SHP77 treated with DMSO at 0.1 percent for 48 hours (cell line): ENCODE results near the gene LSM6.

Experiments
- DNase-seq: peaks from one replicate; lab custom pipeline; 2025; lab: John Stamatoyannopoulos, UW

LSM6 gene

GRCh38 chr4:146175541-146176453, at the start of gene LSM6:
Gene LSM6, plus strand, starts transcription at chr4:146175718. Its CDS starts 7,204 bp downstream, at chr4:146182922.
- peak; percentile 66 for DNase-seq

DNA sequence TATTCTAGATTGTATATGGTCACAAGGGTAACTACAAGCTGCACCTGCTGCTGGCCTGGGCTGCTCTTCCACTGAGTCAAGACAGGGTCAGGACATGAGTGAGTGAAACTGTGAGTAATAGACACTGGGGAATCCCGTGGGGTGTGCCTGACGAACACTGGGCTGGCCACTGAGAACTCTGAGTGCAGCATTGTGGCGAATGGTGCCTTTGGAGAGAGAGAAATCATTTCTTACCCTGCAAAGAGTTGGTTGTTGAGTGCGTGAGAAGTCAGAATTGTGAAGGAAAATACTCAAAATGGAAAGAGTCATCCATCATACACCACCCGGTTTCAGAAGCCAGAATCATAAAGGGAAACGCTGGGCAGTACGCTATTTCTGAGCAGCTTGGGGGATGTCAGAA, 43.1 kb upstream of the LSM6 start:
- DNase-seq = no peak

DNA sequence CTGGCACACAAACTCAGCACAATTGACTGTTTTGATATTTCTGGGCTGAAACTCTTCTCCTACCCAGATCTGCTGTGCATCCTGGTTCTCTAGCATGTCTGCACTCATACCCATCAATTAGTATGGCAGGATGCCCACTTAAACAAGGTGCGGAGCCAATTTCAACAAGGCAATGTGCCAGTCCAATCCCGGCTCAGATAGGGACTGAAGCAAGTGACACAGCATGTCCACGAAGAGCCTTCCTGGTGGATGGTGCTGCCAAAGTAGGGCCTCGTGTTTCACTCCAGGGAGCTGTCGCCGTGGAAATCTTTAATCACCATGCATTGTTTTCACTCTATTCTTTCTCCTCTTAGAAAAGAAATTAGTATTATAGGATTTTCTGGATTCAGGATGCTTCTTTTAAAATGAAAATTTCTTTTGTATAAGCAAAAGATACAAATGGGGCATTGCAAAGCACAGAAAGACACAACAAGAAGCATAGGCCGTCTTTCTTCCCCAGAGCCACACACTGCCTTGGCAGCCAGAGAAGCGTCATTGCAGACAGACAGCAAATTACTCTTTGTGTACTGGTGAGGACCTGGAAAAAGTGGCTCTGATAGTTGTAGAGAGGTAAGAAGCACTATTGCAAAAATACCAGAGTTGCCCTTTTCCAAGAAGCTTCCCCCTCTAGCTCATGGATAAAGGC, 40.6 kb upstream of the LSM6 start:
- DNase-seq = peak; percentile 54

DNA sequence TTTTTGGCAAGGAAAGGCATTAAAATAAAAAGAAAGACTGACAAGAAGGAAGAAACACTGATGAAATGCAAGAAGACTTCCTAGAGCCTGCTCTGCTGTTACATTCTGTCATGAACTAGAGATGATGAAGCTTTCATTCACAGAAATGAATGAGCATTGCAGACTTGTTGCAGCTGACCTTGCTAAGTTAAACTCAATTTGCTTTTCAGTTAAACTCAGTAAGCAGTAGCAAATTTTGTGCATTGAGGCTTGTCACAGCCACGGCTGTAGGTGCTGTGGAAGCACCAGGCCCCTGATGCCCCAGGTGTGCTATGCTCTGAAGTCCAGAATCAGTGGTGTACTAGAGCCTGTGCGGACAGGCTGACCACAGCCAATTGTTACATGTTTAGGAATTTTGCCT, 39.6 kb upstream of the LSM6 start:
- DNase-seq = no peak

- no peak for DNase-seq
These were observed 32.8 kb upstream of the LSM6 start for GRCh38 chr4:146142768-146143167.

GRCh38 chr4:146143888-146144287, 31.6 kb upstream of the LSM6 start:
- DNase-seq = no peak

DNA sequence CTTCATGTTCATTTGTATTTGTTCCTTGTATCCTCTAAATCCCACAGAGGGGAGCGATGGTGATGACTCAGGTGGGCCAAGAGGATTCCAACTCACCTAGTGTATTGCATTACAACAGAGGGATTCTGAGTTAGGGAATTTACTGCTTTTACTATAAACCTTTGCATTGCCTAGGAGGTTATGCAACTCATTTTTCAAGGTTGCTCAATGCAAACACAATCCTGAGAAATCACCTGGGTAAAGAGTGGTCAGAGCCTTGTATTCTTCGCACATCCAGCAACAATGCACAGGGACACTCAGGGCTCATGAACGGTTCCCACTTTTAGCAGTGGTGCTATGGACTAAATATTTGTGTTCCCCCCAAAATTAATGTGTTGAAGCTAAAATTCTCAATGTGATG, 28.6 kb upstream of the LSM6 start:
- no peak for DNase-seq

- DNase-seq = no peak
These were observed 27.5 kb upstream of the LSM6 start for GRCh38 chr4:146148021-146148420.

- DNase-seq = no peak
These were observed 21.5 kb upstream of the LSM6 start for GRCh38 chr4:146154057-146154456.

- DNase-seq = no peak
These were observed 20.3 kb upstream of the LSM6 start for GRCh38 chr4:146155152-146155724.

- DNase-seq = no peak
These were observed 17.3 kb upstream of the LSM6 start for GRCh38 chr4:146158036-146158745.

DNA sequence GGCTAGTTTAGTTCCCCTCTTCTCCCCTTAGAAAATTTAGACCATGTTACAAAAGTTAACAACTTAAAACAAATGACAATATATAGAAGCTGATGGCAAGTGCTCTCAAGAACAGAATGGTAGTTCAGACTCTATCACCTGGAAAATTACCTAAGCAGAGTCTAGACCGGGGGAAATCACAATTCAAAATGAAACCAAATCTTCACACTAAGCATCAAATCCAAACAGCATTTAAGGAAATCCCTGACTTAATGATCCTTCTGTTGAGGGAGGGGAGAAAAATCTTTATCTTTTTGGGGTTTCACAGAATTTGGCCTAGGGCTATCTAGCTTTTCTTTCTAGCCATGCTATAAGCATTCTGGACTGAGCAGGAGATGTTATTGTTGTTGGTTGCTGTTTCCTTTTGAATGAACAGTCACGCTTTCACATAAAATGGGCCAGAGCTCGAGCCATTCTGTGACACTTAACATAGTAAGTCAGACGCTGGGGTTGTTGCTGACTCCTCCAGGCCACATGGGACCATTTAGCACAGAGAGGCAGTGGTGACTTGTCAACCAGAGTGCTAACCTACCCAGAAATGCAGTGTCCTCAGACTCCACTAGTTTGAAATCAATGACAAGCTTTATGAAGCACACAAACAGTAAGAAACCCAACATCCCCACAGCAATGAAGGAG, 16.0 kb upstream of the LSM6 start:
- no peak for DNase-seq

- no peak for DNase-seq
These were observed 14.3 kb upstream of the LSM6 start for GRCh38 chr4:146161243-146161642.

- DNase-seq = no peak
These were observed 10.3 kb upstream of the LSM6 start for GRCh38 chr4:146165221-146165620.

- no peak for DNase-seq
These were observed 9.7 kb upstream of the LSM6 start for GRCh38 chr4:146165840-146166239.

DNA sequence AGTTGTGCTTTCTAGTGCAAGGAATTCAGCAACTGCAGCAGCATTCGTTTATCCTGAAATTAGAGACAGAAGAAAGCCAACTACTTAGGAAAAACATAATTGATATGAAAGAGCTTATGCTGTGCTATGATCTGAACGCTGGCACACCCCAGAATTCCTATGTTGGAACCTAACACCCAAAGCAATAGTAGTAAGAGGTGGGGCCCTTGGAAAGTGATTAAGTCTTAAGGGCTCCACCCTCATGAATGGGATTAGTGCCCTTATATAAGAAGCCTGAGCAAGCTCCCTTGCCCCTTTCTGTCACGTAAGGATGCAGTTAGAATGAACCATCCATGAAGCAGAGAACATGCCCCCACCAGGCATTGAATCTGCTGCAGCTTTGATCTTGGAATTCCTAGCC, 5.4 kb upstream of the LSM6 start:
- no peak for DNase-seq

GRCh38 chr4:146176891-146177290, 1.4 kb downstream of the LSM6 start:
- no peak for DNase-seq

GRCh38 chr4:146178126-146178525, 2.6 kb downstream of the LSM6 start:
- no peak for DNase-seq

- no peak for DNase-seq
These were observed 4.4 kb downstream of the LSM6 start for GRCh38 chr4:146179784-146180370.

DNA sequence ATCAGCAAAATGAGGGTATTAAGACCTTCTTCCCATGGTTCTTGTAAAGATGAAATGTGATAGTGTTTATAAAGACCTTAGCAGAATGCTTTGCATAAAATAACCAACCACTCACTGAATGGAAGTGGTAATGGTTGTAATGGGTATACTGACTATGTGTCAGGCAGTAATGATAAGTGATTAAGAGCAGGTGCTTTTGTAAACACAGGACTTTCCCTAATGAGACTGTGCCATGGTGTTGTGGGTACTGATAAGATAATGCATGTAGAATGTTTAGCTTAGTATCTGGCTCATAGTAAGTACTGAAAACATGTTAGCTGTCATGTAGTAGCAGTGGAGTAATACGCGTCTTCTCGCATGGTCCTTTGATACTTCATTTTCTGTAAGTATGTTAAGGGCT, 6.9 kb downstream of the LSM6 start:
- DNase-seq = no peak

DNA sequence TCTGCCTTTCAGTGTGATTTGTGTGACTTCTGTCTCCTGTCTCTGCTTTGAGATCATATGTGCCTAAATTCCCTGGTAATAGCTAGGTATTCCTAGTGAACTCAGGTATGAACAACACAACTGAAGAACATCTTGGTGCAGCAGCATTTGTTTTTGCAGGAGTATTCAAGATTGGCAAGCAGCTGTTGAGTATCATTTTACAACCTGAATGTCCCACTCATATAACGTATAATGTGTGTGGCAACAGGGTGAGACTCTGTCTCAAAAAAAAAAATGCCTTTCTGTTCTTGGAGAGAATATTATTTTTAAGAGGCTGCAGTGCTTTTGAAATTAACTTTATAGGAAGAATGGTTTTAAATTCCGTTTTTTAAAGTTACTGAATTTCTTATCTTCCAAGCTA, 7.7 kb downstream of the LSM6 start:
- DNase-seq = no peak
